H1 (cell line): ENCODE results near the gene CA10. TPM values are rescaled to one million over a fixed set of nuclear protein-coding genes. Genes with fewer than 3 reads are reported as not detected.

ENCODE experiments used
- CTCF ChIA-PET: fragments of 300-600 bp; sonication (Branson Sonifier 250); formaldehyde crosslinking; loops from one replicate; lab custom pipeline; 2021; ENCODE audit not compliant: partially characterized antibody; lab: Charles Lee
- POLR2A ChIA-PET: fragments of 300-600 bp; sonication (Branson Sonifier 250); formaldehyde crosslinking; loops from one replicate; lab custom pipeline; 2021; ENCODE audit warnings: inconsistent platforms; ENCODE audit not compliant: partially characterized antibody; lab: Charles Lee
- DNase-seq, 2 experiments: peaks; one replicate each; pipeline versions ENCODE4 v3.0.0 to v3.0.0-alpha.2; 2010 to 2022; ENCODE audit warnings: low spot score in 2 of 2, low read depth in 1 of 2, mixed read lengths in 1 of 2
- FAIRE-seq: peaks from 2 replicates; lab custom pipeline; 2011; peaks lifted over from hg19 to GRCh38; lab: Jason Lieb, UNC
- H2AFZ ChIP-seq: 2 replicates; pipeline ENCODE4 v1.8.1; 2012; ENCODE audit warnings: low read length, inconsistent platforms
- H2AK5ac ChIP-seq: 2 replicates; pipeline ENCODE4 v1.6.1; 2013; ENCODE audit warnings: low read depth, low read length
- H2BK120ac ChIP-seq: replicated peaks from 2 replicates; pipeline ENCODE3; 2013; ENCODE audit warnings: low read depth, low read length, inconsistent platforms
- H2BK12ac ChIP-seq: 2 replicates; pipeline ENCODE4 v1.6.1; 2013; ENCODE audit warnings: low read depth, low read length
- H2BK15ac ChIP-seq: 2 replicates; pipeline ENCODE4 v1.6.1; 2013; ENCODE audit warnings: low read length
- H2BK20ac ChIP-seq: 2 replicates; pipeline ENCODE4 v1.6.1; 2013; ENCODE audit warnings: low read length
- H2BK5ac ChIP-seq: 2 replicates; pipeline ENCODE4 v1.6.1; 2013; ENCODE audit warnings: low read depth, low read length
- H3K14ac ChIP-seq: 2 replicates; pipeline ENCODE4 v1.6.1; 2013; ENCODE audit warnings: inconsistent platforms; ENCODE audit not compliant: insufficient read length
- H3K18ac ChIP-seq: 2 replicates; pipeline ENCODE4 v1.6.1; 2013; ENCODE audit warnings: low read length; ENCODE audit errors: extremely low read depth
- H3K23ac ChIP-seq: 2 replicates; pipeline ENCODE4 v1.6.1; 2013; ENCODE audit warnings: inconsistent platforms; ENCODE audit not compliant: insufficient read length
- H3K23me2 ChIP-seq: 2 replicates; pipeline ENCODE4 v1.6.1; 2013; ENCODE audit warnings: low read depth, low read length
- H3K27ac ChIP-seq: 2 replicates; pipeline ENCODE4 v1.6.1; 2011; ENCODE audit warnings: low read depth, low read length, inconsistent platforms
- H3K27me3 ChIP-seq, 4 experiments: replicated peaks in 1 of 4; 1 replicate in 1 of 4; 2 replicates in 3 of 4; pipeline versions ENCODE4 v1.6.1 to v1.8.1; 2011 to 2013; ENCODE audit warnings: low read length in 3 of 4, mild to moderate bottlenecking in 3 of 4, inconsistent platforms in 2 of 4, mixed read lengths in 2 of 4, moderate library complexity in 1 of 4; ENCODE audit not compliant: control insufficient read depth in 3 of 4, insufficient read depth in 3 of 4; ENCODE audit errors: extremely low read depth in 1 of 4
- H3K36me3 ChIP-seq, 4 experiments: 2 replicates each; pipeline versions ENCODE4 v1.6.1 to v1.8.1; 2011 to 2013; ENCODE audit warnings: mild to moderate bottlenecking in 4 of 4, low read length in 3 of 4, moderate library complexity in 2 of 4, control low read depth in 1 of 4, inconsistent platforms in 1 of 4; ENCODE audit not compliant: insufficient read depth in 4 of 4, control insufficient read depth in 2 of 4
- H3K4ac ChIP-seq: replicated peaks from 2 replicates; pipeline ENCODE3; 2013; ENCODE audit warnings: low read length, low read depth, mixed read lengths, inconsistent platforms; ENCODE audit not compliant: insufficient read length
- H3K4me1 ChIP-seq, 4 experiments: replicated peaks in 1 of 4; 1 replicate in 1 of 4; 2 replicates in 3 of 4; pipeline versions ENCODE4 v1.6.1 to v1.8.1; 2011 to 2013; ENCODE audit warnings: low read length in 3 of 4, inconsistent platforms in 2 of 4, mixed read lengths in 1 of 4; ENCODE audit not compliant: insufficient read depth in 4 of 4, control insufficient read depth in 3 of 4
- H3K4me2 ChIP-seq, 2 experiments: 2 replicates each; pipeline versions ENCODE4 v1.6.1 to v1.8.1; 2011 to 2013; ENCODE audit warnings: low read depth in 2 of 2, low read length in 2 of 2, control low read depth in 1 of 2, inconsistent platforms in 1 of 2, mild to moderate bottlenecking in 1 of 2; ENCODE audit not compliant: insufficient read depth in 1 of 2
- H3K4me3 ChIP-seq, 4 experiments: fragments of 200-600, 300-600 bp in 1 of 4; sonication (generic), shearing (Covaris generic), sonication (Bioruptor Twin) in 1 of 4; 2 replicates each; pipeline versions ENCODE4 v1.5.1 to v1.8.1; 2011 to 2016; ENCODE audit warnings: low read length in 4 of 4, low read depth in 3 of 4, control low read depth in 2 of 4, inconsistent platforms in 2 of 4, mild to moderate bottlenecking in 2 of 4, mixed read lengths in 1 of 4, moderate library complexity in 1 of 4; ENCODE audit not compliant: insufficient read depth in 2 of 4; ENCODE audit errors: extremely low read depth in 1 of 4
- H3K56ac ChIP-seq: replicated peaks from 2 replicates; pipeline ENCODE3; 2013; ENCODE audit warnings: low read depth, mild to moderate bottlenecking, mixed read lengths, low read length, inconsistent platforms; ENCODE audit not compliant: insufficient read length
- H3K79me1 ChIP-seq: 2 replicates; pipeline ENCODE4 v1.6.1; 2013; ENCODE audit warnings: low read depth, low read length, control low read depth
- H3K79me2 ChIP-seq, 2 experiments: 2 replicates each; pipeline versions ENCODE4 v1.6.1 to v1.8.1; 2012 to 2013; ENCODE audit warnings: low read length in 2 of 2, mild to moderate bottlenecking in 2 of 2, inconsistent platforms in 1 of 2; ENCODE audit not compliant: insufficient read depth in 2 of 2, control insufficient read depth in 1 of 2
- H3K9ac ChIP-seq, 4 experiments: replicated peaks in 1 of 4; 1 replicate in 1 of 4; 2 replicates in 3 of 4; pipeline versions ENCODE4 v1.6.1 to v1.8.1; 2011 to 2013; ENCODE audit warnings: low read depth in 3 of 4, low read length in 3 of 4, control low read depth in 2 of 4, mild to moderate bottlenecking in 2 of 4, moderate library complexity in 2 of 4, inconsistent platforms in 1 of 4; ENCODE audit errors: extremely low read depth in 1 of 4
- H3K9me3 ChIP-seq, 2 experiments: 2 replicates each; pipeline versions ENCODE4 v1.6.1 to v1.8.1; 2012 to 2013; ENCODE audit warnings: mild to moderate bottlenecking in 2 of 2, moderate library complexity in 2 of 2, control low read depth in 1 of 2, inconsistent platforms in 1 of 2, low read depth in 1 of 2, low read length in 1 of 2, mixed read lengths in 1 of 2; ENCODE audit not compliant: insufficient read depth in 2 of 2
- H4K20me1 ChIP-seq, 2 experiments: replicated peaks in 1 of 2; 2 replicates each; pipeline versions ENCODE3 to v1.8.1; 2011 to 2013; ENCODE audit warnings: inconsistent platforms in 2 of 2, low read length in 2 of 2, mild to moderate bottlenecking in 1 of 2; ENCODE audit not compliant: insufficient read depth in 2 of 2, control insufficient read depth in 1 of 2
- H4K5ac ChIP-seq: 2 replicates; pipeline ENCODE4 v1.6.1; 2013; ENCODE audit warnings: low read length, low read depth, mixed read lengths, inconsistent platforms; ENCODE audit not compliant: insufficient read length
- H4K8ac ChIP-seq: 2 replicates; pipeline ENCODE4 v1.8.0; 2013; ENCODE audit warnings: mild to moderate bottlenecking, moderate library complexity, low read length, inconsistent platforms; ENCODE audit not compliant: insufficient read depth; ENCODE audit errors: extremely low read depth
- H4K91ac ChIP-seq: replicated peaks from 2 replicates; pipeline ENCODE3; 2013; ENCODE audit warnings: low read length, mixed read lengths, inconsistent platforms; ENCODE audit not compliant: insufficient read length
- ATF2 ChIP-seq: IDR thresholded peaks from 2 replicates; pipeline ENCODE4 v1.6.1; 2012; ENCODE audit warnings: low read length, inconsistent platforms
- CBX8 ChIP-seq: fragments of 300-800, 300-1000 bp; sonication (generic); IDR thresholded peaks from 2 replicates; pipeline ENCODE4 v1.7.1; 2016; ENCODE audit warnings: low read depth, low read length, borderline replicate concordance
- EGR1 ChIP-seq: IDR thresholded peaks from 2 replicates; pipeline ENCODE4 v1.6.1; 2011; ENCODE audit warnings: low read depth, low read length, borderline replicate concordance
- FOSL1 ChIP-seq: IDR thresholded peaks from 2 replicates; pipeline ENCODE4 v1.6.1; 2011; ENCODE audit warnings: mild to moderate bottlenecking, low read depth, low read length, moderate library complexity; ENCODE audit not compliant: insufficient read depth
- HDAC6 ChIP-seq: IDR thresholded peaks from one replicate; pipeline ENCODE4 v1.7.1; 2012; ENCODE audit warnings: low read depth, mild to moderate bottlenecking, inconsistent platforms, low read length, moderate library complexity
- PHF8 ChIP-seq: fragments of 200-600 bp; sonication (generic); conservative IDR thresholded peaks from 2 replicates; pipeline ENCODE4 v1.7.1; 2012; ENCODE audit warnings: low read depth, mild to moderate bottlenecking, inconsistent platforms, low read length, moderate library complexity
- POLR2A ChIP-seq, 2 experiments: IDR thresholded peaks; 1 replicate in 1 of 2; 2 replicates in 1 of 2; pipeline ENCODE4 v1.6.1; 2011; ENCODE audit warnings: low read depth in 2 of 2, low read length in 2 of 2, mild to moderate bottlenecking in 2 of 2; ENCODE audit errors: control extremely low read depth in 1 of 2
- SP4 ChIP-seq: IDR thresholded peaks from 2 replicates; pipeline ENCODE4 v1.6.1; 2012; ENCODE audit warnings: low read length, inconsistent platforms
- WGBS, 2 experiments: shearing (Covaris generic) in 1 of 2; methylation state at CpG; one replicate each; pipeline versions ENCODE4 v1.1.6 to v1.1.7; 2013 to 2015; ENCODE audit warnings: low lambda C conversion rate in 2 of 2, mixed read lengths in 2 of 2, inconsistent platforms in 1 of 2, low coverage in 1 of 2, missing lambda C conversion rate in 1 of 2; ENCODE audit not compliant: insufficient replicate concordance in 2 of 2, insufficient coverage in 1 of 2, insufficient read length in 1 of 2; ENCODE audit errors: extremely low coverage in 1 of 2, missing lambda C conversion rate in 1 of 2; 5-methylcytosine and 5-hydroxymethylcytosine counted together
- polyA plus RNA-seq, 7 experiments: library from polyadenylated mRNA; depleted of rRNA in 3 of 7; stranded (reverse) in 5 of 7; unstranded in 2 of 7; fragments of >200 nt in 5 of 7; fragments of 200-250 nt in 2 of 7; gene quantifications; 1 replicate in 5 of 7; 2 replicates in 1 of 7; 4 replicates in 1 of 7; pipeline versions ENCODE4 v1.2.1 to v1.2.3, GENCODE V29; 2011 to 2013; ENCODE audit warnings: missing spikeins in 2 of 7, mixed read lengths in 2 of 7
- total RNA-seq: library from RNA; stranded (reverse); fragmentation: NEBNext Ultra II Directional; extraction: Animal tissue kit (Norgen Biotek cat#: 25700); gene quantifications from 2 replicates; pipeline ENCODE4 v1.2.1, GENCODE V29; 2021

CA10 gene
- total and polyA plus RNA-seq, 2 of the 8 experiments (the other 6 are each of a cell fraction or from before 2014, with no cell fraction given): 0.60 to 0.63 TPM

GRCh38 chr17:51830451-51830850 lies 328.1 kb downstream of the CA10 start:
- Histone ChIP-seq H3K79me1 (no peaks in the 10 kb centered on the region), H3K18ac (no peak overlapping the region), H3K23me2 (no peaks in the 10 kb centered on the region), H2BK20ac (no peak overlapping the region), H3K4me3 (no peak overlapping the region), H3K4me2 (no peak overlapping the region), H3K56ac (no peak overlapping the region), H2BK15ac (no peak overlapping the region), H2BK12ac (no peak overlapping the region), H3K9me3 (no peaks in the 10 kb centered on the region), H3K14ac (no peak overlapping the region), H4K20me1 (no peaks in the 10 kb centered on the region), H4K8ac (no peak overlapping the region), H2BK5ac (no peak overlapping the region), H3K27ac (no peak overlapping the region), H4K91ac (no peak overlapping the region), H4K5ac (no peak overlapping the region), H3K23ac (no peak overlapping the region), H2AFZ (no peak overlapping the region)
- FAIRE-seq (no peak), DNase-seq (no peak)
- 80% methylated on average over 1 of the region's 1 CpG; no CpG with 5 or more reads in 1 of the 2 experiments for WGBS, 2 experiments
- CTCF ChIA-PET: interaction anchor here (0.6 to 1.2 kb wide), 2 partner anchors 62 to 406 kb away, joined by 3 read pairs; no protein-coding TSS in a partner anchor
- no peak for TF ChIP-seq ATF2
- TF ChIP-seq HDAC6: no peak
- no peak for TF ChIP-seq PHF8
- no peak for TF ChIP-seq SP4
- no peak for TF ChIP-seq POLR2A (IDR thresholded peaks at IDR 0.05; ENCODE audit: control extremely low read depth in 1 of 2, low read depth in 2 of 2, low read length in 2 of 2)
- no peak for TF ChIP-seq CBX8
- TF ChIP-seq FOSL1: no peak
- no peak for TF ChIP-seq EGR1
- TF ChIP-seq, all 59 proteins: peak for 0
- Histone ChIP-seq H3K79me2 (no peaks in the 10 kb centered on the region), H3K4ac (no peak overlapping the region), H2BK120ac (no peak overlapping the region), H3K36me3 (no peaks in the 10 kb centered on the region), H3K4me1 (no peaks in the 10 kb centered on the region; a peak in 1 of 7 replicates), H2AK5ac (no peak overlapping the region), H3K27me3 (no peaks in the 10 kb centered on the region), H3K9ac (no peak overlapping the region)
- POLR2A ChIA-PET: no interaction called here
